Right renal pelvis (tissue), 4 donors: ENCODE measurements around the gene POC1A. TPM values are rescaled to one million over a fixed set of nuclear protein-coding genes. Genes with fewer than 3 reads are reported as not detected.

Experiments
- DNase-seq, 4 donors: peaks; one replicate each; pipeline ENCODE4 v3.0.0-alpha.2; 2013; ENCODE audit warnings: low read depth in 4 of 4, low spot score in 3 of 4, missing footprints in 1 of 4
- polyA plus RNA-seq, 4 donors: library from polyadenylated mRNA; unstranded; fragments of 120-200 nt; gene quantifications; one replicate each; pipeline ENCODE4 v1.2.1, GENCODE V29; 2013; ENCODE audit not compliant: insufficient read length in 4 of 4

The POC1A gene
- polyA plus RNA-seq, 4 donors = 7.1 to 8.6 (median 7.9) TPM

GRCh38 chr3:52108302-52109232 is 45.7 kb downstream of the POC1A start:
- DNase-seq = no peak

DNA sequence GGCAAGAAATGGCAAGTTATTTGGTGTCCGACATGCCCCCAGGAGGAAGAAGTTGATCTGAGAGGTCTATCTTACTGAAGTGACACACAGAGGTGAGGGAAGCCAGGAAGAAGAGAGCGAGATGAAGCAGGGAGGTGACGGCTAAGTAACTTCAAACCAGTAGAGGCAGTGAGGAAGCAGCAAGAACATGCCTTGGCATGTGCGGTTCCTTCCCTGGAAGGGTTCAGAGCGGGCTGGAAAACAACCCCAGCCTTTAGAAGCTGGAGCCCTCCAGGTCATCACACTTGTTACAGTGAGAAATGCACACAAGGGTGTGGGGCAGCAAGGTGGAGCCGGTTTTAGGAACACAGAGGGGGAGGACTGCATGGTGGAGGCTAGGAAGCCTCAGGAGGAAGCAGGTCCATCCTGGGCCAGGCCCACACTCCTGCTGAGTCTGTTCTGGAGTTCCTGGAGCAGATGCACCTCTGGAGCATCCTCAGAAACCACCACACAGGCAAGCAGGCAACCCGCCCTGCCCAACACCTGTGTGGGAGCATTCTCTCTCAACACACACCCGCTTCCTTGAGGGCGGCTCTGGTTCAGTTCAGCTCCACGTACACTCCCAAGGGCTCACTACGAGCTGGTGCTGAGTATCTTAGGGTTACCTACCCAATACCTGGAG is 47.1 kb downstream of the POC1A start:
- no peak for DNase-seq

DNA sequence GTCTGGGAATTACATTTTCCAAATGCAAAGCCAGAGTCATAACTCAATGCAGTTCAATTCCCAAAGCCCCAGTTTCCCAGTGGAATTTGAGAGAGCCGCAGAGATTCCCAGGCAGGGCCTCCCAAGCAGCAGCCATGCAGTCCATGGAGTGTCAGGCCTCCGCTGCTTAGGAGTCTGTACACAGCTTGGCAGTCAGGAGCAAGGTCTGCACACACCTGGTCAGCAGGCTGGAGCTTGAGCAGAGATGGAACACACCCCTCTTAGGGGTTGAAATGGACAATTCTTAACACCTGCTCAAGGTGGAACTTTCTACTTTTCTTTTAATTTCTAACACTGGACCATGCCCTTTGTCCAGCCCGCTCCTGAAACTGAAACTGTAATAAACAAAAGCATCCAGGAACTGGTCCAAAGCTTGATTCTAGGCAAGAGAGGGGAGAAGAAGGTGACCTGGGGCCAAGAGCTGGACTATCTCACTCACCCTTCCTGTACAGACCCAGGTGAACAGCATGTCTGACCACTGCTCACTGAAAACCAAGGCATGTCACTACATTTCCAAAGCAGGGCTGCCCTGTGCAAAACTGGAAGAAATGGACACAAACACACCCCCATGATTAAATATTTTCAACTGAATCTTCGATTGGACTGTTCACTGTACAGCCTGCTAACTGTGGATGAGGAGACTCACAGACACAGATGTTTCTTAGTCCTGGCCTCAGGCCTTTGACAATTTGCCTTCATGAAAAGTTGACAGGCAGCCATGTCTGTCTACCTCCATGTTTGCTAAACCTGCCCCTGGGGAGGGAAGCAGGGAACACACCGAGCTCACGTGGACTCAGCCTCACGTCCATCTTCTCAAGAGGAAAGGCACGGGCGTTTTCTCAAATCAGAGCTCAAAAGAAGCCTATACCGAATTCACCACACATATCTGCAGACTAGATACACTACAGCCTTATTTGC is 49.3 kb downstream of the POC1A start:
- no peak for DNase-seq

- no peak for DNase-seq
These were observed 51.3 kb downstream of the POC1A start for GRCh38 chr3:52102934-52103333.

DNA sequence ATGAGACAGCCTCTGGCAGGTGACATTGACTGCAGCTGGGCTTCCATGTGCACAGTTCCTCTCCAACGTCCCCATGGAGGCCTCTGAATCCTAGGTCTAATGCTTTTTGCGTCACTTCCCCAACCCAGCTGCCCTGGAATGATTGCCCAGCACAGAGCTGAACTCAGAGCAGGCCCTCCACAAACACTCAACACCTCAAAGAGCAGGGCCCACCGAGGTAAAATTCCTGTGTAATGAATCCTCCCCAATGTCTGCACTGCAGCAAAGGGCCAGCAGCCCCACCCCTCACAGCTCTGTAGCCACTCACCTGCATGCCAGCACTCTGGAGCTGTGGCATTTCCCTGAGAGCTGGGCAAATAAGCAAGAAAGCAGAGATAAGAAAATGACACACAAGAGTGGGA is 55.2 kb downstream of the POC1A start:
- DNase-seq = no peak

DNA sequence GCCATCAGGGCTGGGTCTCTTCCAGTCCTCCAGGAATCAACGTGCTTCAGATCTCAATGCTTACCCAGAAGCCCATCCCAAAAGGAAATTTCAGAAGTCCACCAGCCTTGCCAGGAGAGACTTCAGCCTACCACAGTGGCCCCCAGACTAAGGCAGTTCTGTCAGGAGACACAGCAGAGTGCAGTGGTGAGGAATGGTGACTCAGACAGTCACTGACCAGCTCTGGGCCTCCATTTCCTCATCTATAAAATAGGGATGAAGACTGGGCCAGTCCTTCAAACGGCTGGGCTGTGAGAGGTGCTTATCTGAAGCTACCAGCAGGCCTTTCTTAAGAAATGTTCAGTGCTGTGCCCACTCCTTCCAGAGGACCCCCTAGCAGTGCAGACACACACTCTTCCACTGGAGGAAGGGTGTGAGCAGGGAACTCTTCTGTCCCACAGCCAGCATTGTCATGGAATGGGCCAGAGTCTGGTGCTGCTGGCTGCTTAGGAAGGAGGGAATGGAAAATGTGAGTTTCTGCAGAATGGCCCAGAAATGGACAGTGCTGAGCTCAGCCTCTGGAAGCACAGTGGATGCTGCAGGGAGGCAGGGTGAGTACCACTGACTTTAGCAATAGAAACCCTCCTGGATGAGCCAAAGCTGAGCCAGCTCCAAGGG is 56.2 kb downstream of the POC1A start:
- no peak for DNase-seq

DNA sequence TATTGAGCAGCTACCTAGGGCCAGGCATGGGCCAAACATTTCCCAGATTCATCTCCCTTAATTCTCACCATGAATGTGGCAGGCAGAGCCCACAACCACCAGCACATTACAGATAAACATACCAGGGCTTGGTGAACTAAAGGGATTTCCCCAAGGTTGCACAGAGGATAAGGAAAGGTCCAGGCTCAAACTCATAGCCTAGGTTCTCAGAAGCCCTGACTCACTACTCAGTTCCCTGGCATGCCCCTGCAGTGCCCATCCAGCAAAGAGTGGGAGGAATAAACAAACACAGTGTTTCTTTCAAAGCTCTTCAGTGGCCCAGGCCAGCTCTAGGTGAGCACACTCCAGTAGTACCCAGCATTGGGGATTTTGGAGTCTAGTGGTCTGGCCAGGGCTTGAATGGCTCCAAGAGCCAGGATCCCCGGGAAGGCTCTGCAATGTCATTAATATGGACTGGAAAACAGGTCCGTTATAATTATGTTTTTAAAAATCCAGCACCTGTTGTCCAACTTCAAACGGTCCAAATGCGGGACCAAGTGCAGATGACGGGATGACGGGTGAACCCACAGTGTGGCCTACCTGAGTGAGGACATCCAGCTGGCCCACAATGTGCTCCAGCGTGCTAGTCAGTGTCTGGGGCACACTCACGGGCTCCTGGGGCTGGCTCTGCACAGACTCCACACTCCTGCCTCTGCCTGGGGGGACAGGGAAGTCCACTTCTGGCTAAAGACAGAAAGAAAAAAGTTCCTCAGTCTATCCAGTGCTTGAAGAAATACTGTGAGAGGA is 58.0 kb downstream of the POC1A start:
- no peak for DNase-seq

DNA sequence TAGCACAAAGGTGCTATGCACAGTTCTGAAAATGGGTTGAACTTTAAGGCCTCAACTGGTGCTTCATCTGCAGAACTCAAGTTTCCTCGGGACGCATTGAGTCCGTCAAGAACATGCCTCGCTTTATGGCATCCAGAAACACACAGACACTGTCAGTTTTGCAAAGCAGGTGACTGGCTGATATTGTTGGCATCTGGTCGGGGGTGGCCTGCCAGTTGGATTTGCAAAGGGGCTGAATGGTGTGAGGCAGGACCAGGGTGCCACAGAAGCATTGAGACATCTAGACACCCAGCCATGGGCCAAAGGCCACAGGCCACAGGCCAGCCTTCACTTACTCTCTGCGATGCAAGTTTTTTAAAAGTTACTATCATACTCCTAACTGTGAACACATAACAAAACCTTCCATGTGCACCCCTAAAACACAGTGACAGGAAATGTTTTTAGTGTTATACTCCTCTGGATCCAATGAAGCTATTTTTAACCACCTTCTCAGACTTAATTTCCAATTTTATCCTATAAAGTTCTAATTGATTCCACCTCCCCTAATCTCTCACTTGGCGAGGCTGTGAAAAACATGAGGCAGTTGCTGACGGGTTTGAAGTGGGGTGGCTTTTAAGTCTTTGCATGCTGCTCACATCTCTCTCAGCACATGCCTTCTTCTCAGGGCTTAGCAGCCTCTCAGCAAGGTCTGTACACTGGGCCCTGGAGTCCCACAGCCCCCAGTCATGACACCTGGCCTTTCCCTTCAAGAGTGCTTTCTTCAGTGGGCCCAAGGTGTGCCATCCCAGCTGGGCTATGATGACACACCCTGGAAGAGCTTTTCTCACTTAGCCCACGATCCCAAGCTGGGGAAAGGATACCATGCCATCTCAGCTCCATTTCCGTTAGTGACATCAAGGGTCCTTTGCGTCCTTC is 59.4 kb downstream of the POC1A start:
- no peak for DNase-seq

DNA sequence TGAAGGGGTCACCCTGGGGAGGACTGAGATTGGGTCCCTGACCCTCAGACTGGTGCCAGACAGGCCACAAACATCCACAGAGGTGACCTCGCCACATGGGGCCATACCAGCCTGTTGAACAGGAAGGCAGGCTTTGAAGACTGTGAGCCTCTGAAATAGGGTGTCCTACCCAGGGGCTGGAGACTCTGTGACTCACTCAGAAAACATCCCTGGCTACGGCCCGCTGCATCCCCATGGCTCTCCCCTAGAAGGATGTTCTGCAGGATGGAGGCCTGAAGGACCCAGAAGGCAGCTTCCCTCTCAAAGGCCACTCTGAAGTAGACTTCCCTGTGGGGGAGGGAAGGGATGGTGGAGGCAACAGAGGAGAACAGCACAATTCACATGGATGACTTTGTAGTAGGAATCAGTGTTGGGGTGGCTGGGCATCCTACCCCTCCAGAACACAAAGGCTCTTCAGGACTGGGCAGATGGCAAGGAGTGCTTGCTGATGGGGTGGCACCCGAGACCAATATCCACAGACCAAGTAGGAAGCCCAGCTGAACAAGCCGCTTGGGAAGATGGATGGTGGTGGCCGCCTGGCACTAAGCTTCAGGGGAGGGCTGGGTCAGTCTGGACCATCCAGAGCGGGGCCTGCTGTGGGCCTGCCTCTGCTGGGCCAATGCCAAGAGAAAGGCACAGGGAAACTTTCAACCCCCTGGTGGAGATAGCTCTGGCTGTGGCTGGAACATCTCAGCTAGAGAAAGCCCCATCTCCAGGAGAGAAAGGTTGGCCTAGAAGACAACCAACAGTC is 60.3 kb downstream of the POC1A start:
- DNase-seq = no peak

DNA sequence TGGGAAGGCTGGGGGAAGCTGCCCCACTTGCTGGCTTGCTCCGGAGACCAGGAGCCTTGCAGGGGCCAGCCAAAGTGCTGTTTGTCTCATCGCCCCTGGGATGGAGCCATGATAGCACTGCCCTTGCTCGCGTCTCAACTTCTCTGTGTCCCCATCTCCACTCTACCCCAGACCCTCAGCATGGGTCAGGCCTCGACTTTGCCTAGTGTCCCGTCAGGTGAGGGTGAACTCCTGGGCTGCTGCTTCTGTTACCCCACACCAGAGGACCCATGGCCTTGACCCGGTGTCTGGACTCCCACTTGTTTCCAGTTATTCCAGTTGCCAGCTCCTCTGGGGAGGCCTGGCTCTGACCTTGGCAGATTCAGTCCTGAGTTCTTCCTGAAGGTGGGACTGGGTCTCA is 61.3 kb downstream of the POC1A start:
- DNase-seq = no peak

- no peak for DNase-seq
These were observed 62.0 kb downstream of the POC1A start for GRCh38 chr3:52092271-52092660.

- DNase-seq = no peak
These were observed 62.5 kb downstream of the POC1A start for GRCh38 chr3:52091586-52092270.

DNA sequence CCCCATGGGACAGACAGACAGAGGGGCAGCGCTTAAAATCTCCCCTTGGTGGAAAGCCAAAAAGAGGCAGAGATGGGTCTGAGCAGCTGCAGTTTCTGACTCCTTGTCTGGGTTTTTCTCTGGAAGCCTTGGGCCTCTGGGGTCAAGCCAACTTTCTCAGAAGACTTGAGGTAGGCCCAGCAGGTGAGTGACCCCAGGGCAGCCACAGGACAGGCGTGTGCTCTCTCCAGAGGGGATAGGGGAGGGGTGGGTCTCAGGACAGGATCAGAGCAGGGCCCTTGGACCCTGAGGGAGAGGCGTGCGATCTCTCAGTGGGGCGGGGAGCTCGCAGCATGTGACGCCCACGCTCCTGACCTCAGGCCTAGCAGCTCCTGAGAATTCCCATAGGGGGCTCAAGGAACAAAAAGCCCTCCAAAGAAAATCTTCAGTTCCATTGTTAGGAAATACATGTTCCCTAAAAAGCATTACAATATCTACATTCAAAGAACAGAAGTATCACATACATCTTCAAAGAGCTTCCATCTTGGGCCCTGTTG is 63.2 kb downstream of the POC1A start:
- no peak for DNase-seq

GRCh38 chr3:52090131-52090932 is 63.9 kb downstream of the POC1A start:
- DNase-seq = no peak

GRCh38 chr3:52089691-52090090 is 64.5 kb downstream of the POC1A start:
- no peak for DNase-seq
